Lower leg skin (tissue), 4 donors: ENCODE data around the gene ZNF684. TPM values are rescaled to one million over a fixed set of nuclear protein-coding genes. Genes with fewer than 3 reads are reported as not detected.

Experiments
- DNase-seq, 2 donors: peaks; one replicate each; pipeline ENCODE4 v3.0.0-alpha.2; 2019; ENCODE audit warnings: low spot score in 2 of 2
- H3K4me3 ChIP-seq: fragments of 200-600 bp; sonication (generic); 2 replicates; pipeline ENCODE4 v1.5.1; 2017; ENCODE audit warnings: mild to moderate bottlenecking, low read depth; ENCODE audit not compliant: poor library complexity, severe bottlenecking
- CTCF ChIP-seq, 3 donors: fragments of 450-650 bp; IDR thresholded peaks; one replicate each; pipeline ENCODE4 v1.5.1; 2016; ENCODE audit warnings: antibody characterized with exemption in 3 of 3, mild to moderate bottlenecking in 3 of 3, moderate library complexity in 2 of 3
- POLR2A ChIP-seq, 2 donors: fragments of 450-650 bp; IDR thresholded peaks; one replicate each; pipeline ENCODE4 v1.6.1; 2016 to 2017; ENCODE audit warnings: antibody characterized with exemption in 2 of 2, mild to moderate bottlenecking in 1 of 2, moderate library complexity in 1 of 2
- WGBS, 2 donors: methylation state at CpG; one replicate each; pipeline ENCODE4 v1.1.5; 2018; 5-methylcytosine and 5-hydroxymethylcytosine counted together
- intact Hi-C: fragments of 100-400 bp; cut with DNase I; formaldehyde crosslinking; loops from one replicate; pipeline ENCODE4 v1.15.0; 2023; ENCODE audit warnings: low total_unique reads
- total RNA-seq, 4 donors: library from RNA; depleted of rRNA; stranded (reverse); fragments of >200 nt; gene quantifications; one replicate each; pipeline ENCODE4 v1.1.0, GENCODE V29; 2016

ZNF684 gene
- total RNA-seq, 4 donors from 2014 or later: 1.5 to 4.9 (median 3.5) TPM

GRCh38 chr1:40595623-40596022 lies 64.2 kb downstream of the ZNF684 start:
- H3K4me3 ChIP-seq: no peak overlapping the region
- no peak for TF ChIP-seq CTCF (IDR thresholded peaks at IDR 0.05)
- TF ChIP-seq POLR2A (IDR thresholded peaks at IDR 0.05): no peak
- DNase-seq: no peak
- WGBS, 2 donors: 83 to 87% methylated on average over 7 of the region's 7 CpGs
- intact Hi-C loops: loop anchor here (10.0 kb wide), 1 partner anchor 239 kb away; no protein-coding TSS in a partner anchor

Other genes starting within 250 kb of the ZNF684 start
- gene COL9A2, start 214.4 kb upstream of the ZNF684 start, total RNA-seq: 1 to 10 TPM; 2.4 to 8.7 (median 4.3) TPM
- gene SMAP2, start 157.9 kb upstream of the ZNF684 start, total RNA-seq: 10 to 100 TPM; 34.2 to 69.5 (median 43.7) TPM
- gene ZFP69B, start 81.2 kb upstream of the ZNF684 start, total RNA-seq: under 1 TPM in 3 of 4 donors, not detected in 1; 0.52 to 0.81 (median 0.76) TPM
- gene ZFP69, start 54.3 kb upstream of the ZNF684 start, total RNA-seq: 1 to 10 TPM in 3 of 4 donors, under 1 TPM in 1; 0.88 to 3.1 (median 1.6) TPM
- gene EXO5, start 22.9 kb upstream of the ZNF684 start, total RNA-seq: 1 to 10 TPM; 4.2 to 6.0 (median 5.1) TPM
- 1 to 10 TPM; 2.7 to 4.0 (median 3.0) TPM for gene RIMS3, start 134.0 kb downstream of the ZNF684 start, total RNA-seq
- gene NFYC, start 160.1 kb downstream of the ZNF684 start, total RNA-seq: 10 to 100 TPM; 53.3 to 94.4 (median 68.0) TPM